SU-DHL-6 (cell line): ENCODE measurements around the gene TERB1.

Experiments used
- CTCF ChIP-seq: fragments of 200-600 bp; sonication (generic); IDR thresholded peaks from one replicate; pipeline ENCODE4 v1.5.1; 2017; ENCODE audit warnings: antibody characterized with exemption, mild to moderate bottlenecking, low read length, moderate library complexity; ENCODE audit not compliant: insufficient read depth, poor library complexity, severe bottlenecking
- EZH2phosphoT487 ChIP-seq: fragments of 200-600 bp; sonication (generic), shearing (Covaris generic); conservative IDR thresholded peaks from 2 replicates; pipeline ENCODE4 v1.6.1; 2018; ENCODE audit warnings: mild to moderate bottlenecking, antibody characterized with exemption, low read length, moderate library complexity, mixed read lengths

- no peak for TF ChIP-seq CTCF
- TF ChIP-seq EZH2phosphoT487: no peak
Measured at GRCh38 chr16:66848172-66848571, 46.8 kb upstream of the TERB1 start.
